K562 (cell line): Measurements from ENCODE around the gene TM4SF20. TPM values are rescaled to one million over a fixed set of nuclear protein-coding genes. Genes with fewer than 3 reads are reported as not detected.

Experiments
- CHCHD3 ChIP-seq: fragments of 250-450 bp; sonication (Bioruptor Pico); IDR thresholded peaks from 2 replicates; pipeline ENCODE4 v2.1.2; 2022; ENCODE audit warnings: mild to moderate bottlenecking
- CHD1 ChIP-seq: fragments of 200-600 bp; sonication (generic); IDR thresholded peaks from one replicate; pipeline ENCODE4 v1.6.1; 2012; ENCODE audit warnings: mild to moderate bottlenecking, moderate library complexity, low read length, inconsistent platforms
- CHD4 ChIP-seq: fragments of 200-600 bp; sonication (generic); IDR thresholded peaks from 3 replicates; pipeline ENCODE4 v1.6.1; 2012; ENCODE audit warnings: low read depth, mild to moderate bottlenecking, mixed read lengths, low read length, inconsistent platforms; ENCODE audit not compliant: insufficient read depth, insufficient replicate concordance, poor library complexity, severe bottlenecking
- ETV5 ChIP-seq: sonication (generic); formaldehyde crosslinking; IDR thresholded peaks from 2 replicates; pipeline ENCODE4 v1.4.0; 2020; ENCODE audit warnings: low read depth, mild to moderate bottlenecking, missing genetic modification reagents
- FOSL1 ChIP-seq: fragments of 200-800 bp; sonication (Bioruptor generic); conservative IDR thresholded peaks from 2 replicates; pipeline ENCODE4 v1.6.1; 2016; ENCODE audit warnings: missing genetic modification characterization, missing compliant biosample characterization
- HDAC3 ChIP-seq: fragments of 450-650 bp; IDR thresholded peaks from 2 replicates; pipeline ENCODE4 v1.6.1; 2018; ENCODE audit warnings: borderline replicate concordance, mild to moderate bottlenecking, moderate library complexity; ENCODE audit not compliant: partially characterized antibody
- HSF4 ChIP-seq: fragments of 250-450 bp; sonication (Bioruptor Pico); IDR thresholded peaks from 2 replicates; pipeline ENCODE4 v2.1.2; 2022; ENCODE audit warnings: mild to moderate bottlenecking, moderate library complexity, borderline replicate concordance
- KLF16 ChIP-seq: IDR thresholded peaks from 2 replicates; pipeline ENCODE4 v1.6.1; 2016; ENCODE audit warnings: antibody characterized with exemption
- MTF1 ChIP-seq: fragments of 250-450 bp; sonication (Bioruptor Pico); IDR thresholded peaks from 2 replicates; pipeline ENCODE4 v1.9.0; 2021; ENCODE audit warnings: moderate library complexity, mild to moderate bottlenecking, inconsistent platforms, borderline replicate concordance
- NR1H2 ChIP-seq: sonication (generic); formaldehyde crosslinking; IDR thresholded peaks from 2 replicates; pipeline ENCODE4 v1.4.0; 2020; ENCODE audit warnings: mild to moderate bottlenecking, missing genetic modification reagents
- PHTF2 ChIP-seq: fragments of 250-450 bp; sonication (Bioruptor Pico); IDR thresholded peaks from 2 replicates; pipeline ENCODE4 v1.5.0; 2021; ENCODE audit warnings: mild to moderate bottlenecking
- POLR2G ChIP-seq: fragments of 200-400 bp; formaldehyde crosslinking; IDR thresholded peaks from 2 replicates; pipeline ENCODE4 v1.6.1; 2017; ENCODE audit warnings: low read depth, mild to moderate bottlenecking, antibody characterized with exemption, low read length, moderate library complexity
- SMARCC2 ChIP-seq: fragments of 450-650 bp; IDR thresholded peaks from 2 replicates; pipeline ENCODE4 v1.6.1; 2017; ENCODE audit warnings: antibody characterized with exemption, moderate library complexity, mild to moderate bottlenecking, low read depth
- SP1 ChIP-seq: sonication (generic); formaldehyde crosslinking; IDR thresholded peaks from 2 replicates; pipeline ENCODE4 v1.8.1; 2022; ENCODE audit warnings: mild to moderate bottlenecking, missing genetic modification reagents
- TCF7 ChIP-seq: sonication (generic); IDR thresholded peaks from 2 replicates; pipeline ENCODE4 v1.6.1; 2016; ENCODE audit warnings: antibody characterized with exemption, borderline replicate concordance
- YBX1 ChIP-seq: fragments of 450-650 bp; IDR thresholded peaks from 2 replicates; pipeline ENCODE4 v1.7.1; 2016; ENCODE audit warnings: mild to moderate bottlenecking
- ZFX ChIP-seq: sonication (generic); formaldehyde crosslinking; IDR thresholded peaks from 2 replicates; pipeline ENCODE4 v1.8.0; 2022; ENCODE audit warnings: mild to moderate bottlenecking, missing genetic modification reagents, moderate library complexity
- ZNF121 ChIP-seq: sonication (generic); formaldehyde crosslinking; conservative IDR thresholded peaks from 2 replicates; pipeline ENCODE4 v1.8.0; 2022; ENCODE audit warnings: missing genetic modification reagents
- ZNF384 ChIP-seq: IDR thresholded peaks from 2 replicates; pipeline ENCODE4 v1.6.1; 2012; ENCODE audit warnings: low read depth, low read length, improper control_type of control experiment
- ZNF408 ChIP-seq: fragments of 250-450 bp; sonication (Bioruptor Pico); IDR thresholded peaks from 2 replicates; pipeline ENCODE4 v1.4.0; 2020; ENCODE audit warnings: low read depth, mild to moderate bottlenecking, moderate library complexity
- ZNF444 ChIP-seq: fragments of 250-450 bp; sonication (Bioruptor Pico); IDR thresholded peaks from 2 replicates; pipeline ENCODE4 v1.4.0; 2020; ENCODE audit warnings: mild to moderate bottlenecking, moderate library complexity
- ZNF644 ChIP-seq: fragments of 200-800 bp; sonication (Bioruptor generic); IDR thresholded peaks from 2 replicates; pipeline ENCODE4 v1.6.1; 2016; ENCODE audit warnings: low read depth, missing genetic modification characterization, missing compliant biosample characterization
- ZNF699 ChIP-seq: fragments of 250-450 bp; sonication (Bioruptor Pico); IDR thresholded peaks from 2 replicates; pipeline ENCODE4 v1.8.0; 2021; ENCODE audit warnings: mild to moderate bottlenecking, moderate library complexity; ENCODE audit not compliant: insufficient replicate concordance
- polyA plus RNA-seq, 8 experiments: library from polyadenylated mRNA; depleted of rRNA in 4 of 8; stranded (reverse) in 5 of 8; unstranded in 3 of 8; fragments of >200 nt; fragmentation: Nextera tagmentation in 2 of 8; fragmentation: Illumina TruSeq in 1 of 8; extraction: Ambion mirVana in 2 of 8; extraction: Trizol in 1 of 8; gene quantifications; 2 replicates each; pipeline versions ENCODE4 v1.2.1 to v1.2.3, GENCODE V29; 2011 to 2014; ENCODE audit warnings: inconsistent platforms in 1 of 8, missing spikeins in 1 of 8
- total RNA-seq, 7 experiments: library from RNA; depleted of rRNA in 6 of 7; stranded (reverse); fragments of >200 nt in 6 of 7; fragmentation: Illumina TruSeq in 2 of 7; extraction: Trizol in 2 of 7; gene quantifications; 2 replicates each; pipeline versions ENCODE4 v1.2.1 to v1.2.3, GENCODE V29; 2011 to 2021; ENCODE audit warnings: low replicate concordance in 1 of 7
- TF ChIP-seq, protein P1 (sequence below), 2 experiments: IDR thresholded peaks; 2 replicates each; pipeline ENCODE4 v1.6.1; 2012; ENCODE audit warnings: improper control_type of control experiment in 2 of 2, low read depth in 2 of 2, low read length in 2 of 2, borderline replicate concordance in 1 of 2
- TF ChIP-seq, protein P2 (sequence below): fragments of 450-650 bp; IDR thresholded peaks from 2 replicates; pipeline ENCODE4 v1.6.1; 2018; ENCODE audit warnings: mild to moderate bottlenecking, low read depth; ENCODE audit not compliant: partially characterized antibody

TM4SF20 gene
- total and polyA plus RNA-seq, 9 of the 15 experiments (the other 6 are each of a cell fraction or from before 2014, with no cell fraction given) = not detected

DNA sequence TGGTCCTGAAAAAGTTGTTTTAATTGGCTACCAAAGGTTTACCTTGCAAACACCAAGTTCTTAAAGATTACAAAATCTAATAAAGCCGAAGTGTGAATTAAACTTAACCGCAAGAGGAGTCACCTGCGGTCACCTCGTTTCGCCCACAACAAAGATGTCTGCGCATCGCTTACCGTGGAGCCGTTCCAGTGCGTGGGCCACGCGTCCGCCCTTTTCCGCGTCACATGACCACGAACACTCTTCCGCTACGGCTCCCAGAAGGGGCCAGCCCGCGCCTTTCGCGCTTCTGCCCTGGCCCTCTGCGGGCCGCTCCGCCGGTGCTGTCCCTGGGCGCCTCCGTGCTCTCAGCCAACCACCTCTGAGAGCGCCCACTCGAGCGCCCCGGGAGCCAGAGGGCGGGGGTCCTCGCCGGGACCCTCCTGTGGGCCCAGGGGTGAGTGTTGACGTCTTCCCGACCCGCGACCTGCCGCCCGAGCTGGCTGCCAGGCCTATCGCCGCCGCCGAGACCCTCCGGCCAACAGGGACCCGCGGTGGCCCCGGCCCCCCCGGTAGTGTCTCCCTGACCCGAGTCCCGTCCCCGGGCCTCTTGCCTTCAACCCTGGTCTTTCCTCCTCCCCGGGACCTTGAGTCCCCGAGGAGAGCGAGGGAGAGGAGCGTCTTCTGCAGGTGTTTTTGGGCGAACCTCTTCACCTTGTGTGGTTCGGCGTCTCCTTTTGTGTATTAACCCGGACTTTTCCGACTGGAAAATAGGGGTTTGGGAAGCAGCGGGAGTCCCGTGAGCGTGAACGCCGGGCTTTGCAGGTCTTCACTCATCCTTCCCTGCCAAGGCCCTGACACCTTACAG, 53.9 kb downstream of the TM4SF20 start, which contains the start of gene MFF (continued):
- TF ChIP-seq ZNF644 (tag) (no peak), KLF16 (peak; percentile 79), HDAC3 (no peak), HSF4 (CRISPR knock-in tag) (no peak), SP1 (CRISPR knock-in tag) (0 out of 2 replicates have a peak, but pooled peaks have one; percentile 48), ZFX (CRISPR knock-in tag) (peak; percentile 96), PHTF2 (no peak), ZNF444 (CRISPR knock-in tag) (no peak), CHD4 (no peak), ETV5 (CRISPR knock-in tag) (peak; percentile 95), CHCHD3 (CRISPR knock-in tag) (no peak), ZNF121 (CRISPR knock-in tag) (no peak; the same call in 1 of the 2 replicates), ZNF699 (CRISPR knock-in tag) (no peak), NR1H2 (CRISPR knock-in tag) (no peak), ZNF384 (0 out of 2 replicates have a peak, but pooled peaks have one; percentile 10), SMARCC2 (no peak), ZNF408 (no peak), MTF1 (CRISPR knock-in tag) (no peak), TCF7 (no peak), CHD1 (no peak), YBX1 (no peak), FOSL1 (tag) (no peak; the same call in 1 of the 2 replicates), POLR2G (peak; percentile 95)
- TF ChIP-seq, protein P1, sequence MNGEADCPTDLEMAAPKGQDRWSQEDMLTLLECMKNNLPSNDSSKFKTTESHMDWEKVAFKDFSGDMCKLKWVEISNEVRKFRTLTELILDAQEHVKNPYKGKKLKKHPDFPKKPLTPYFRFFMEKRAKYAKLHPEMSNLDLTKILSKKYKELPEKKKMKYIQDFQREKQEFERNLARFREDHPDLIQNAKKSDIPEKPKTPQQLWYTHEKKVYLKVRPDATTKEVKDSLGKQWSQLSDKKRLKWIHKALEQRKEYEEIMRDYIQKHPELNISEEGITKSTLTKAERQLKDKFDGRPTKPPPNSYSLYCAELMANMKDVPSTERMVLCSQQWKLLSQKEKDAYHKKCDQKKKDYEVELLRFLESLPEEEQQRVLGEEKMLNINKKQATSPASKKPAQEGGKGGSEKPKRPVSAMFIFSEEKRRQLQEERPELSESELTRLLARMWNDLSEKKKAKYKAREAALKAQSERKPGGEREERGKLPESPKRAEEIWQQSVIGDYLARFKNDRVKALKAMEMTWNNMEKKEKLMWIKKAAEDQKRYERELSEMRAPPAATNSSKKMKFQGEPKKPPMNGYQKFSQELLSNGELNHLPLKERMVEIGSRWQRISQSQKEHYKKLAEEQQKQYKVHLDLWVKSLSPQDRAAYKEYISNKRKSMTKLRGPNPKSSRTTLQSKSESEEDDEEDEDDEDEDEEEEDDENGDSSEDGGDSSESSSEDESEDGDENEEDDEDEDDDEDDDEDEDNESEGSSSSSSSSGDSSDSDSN (IDR thresholded peaks at IDR 0.05; ENCODE audit: borderline replicate concordance in 1 of 2, low read depth in 2 of 2, low read length in 2 of 2) = peak in 1 of 2 experiments; percentile 38; a peak in 1 of 4 replicates
- TF ChIP-seq, protein P2, sequence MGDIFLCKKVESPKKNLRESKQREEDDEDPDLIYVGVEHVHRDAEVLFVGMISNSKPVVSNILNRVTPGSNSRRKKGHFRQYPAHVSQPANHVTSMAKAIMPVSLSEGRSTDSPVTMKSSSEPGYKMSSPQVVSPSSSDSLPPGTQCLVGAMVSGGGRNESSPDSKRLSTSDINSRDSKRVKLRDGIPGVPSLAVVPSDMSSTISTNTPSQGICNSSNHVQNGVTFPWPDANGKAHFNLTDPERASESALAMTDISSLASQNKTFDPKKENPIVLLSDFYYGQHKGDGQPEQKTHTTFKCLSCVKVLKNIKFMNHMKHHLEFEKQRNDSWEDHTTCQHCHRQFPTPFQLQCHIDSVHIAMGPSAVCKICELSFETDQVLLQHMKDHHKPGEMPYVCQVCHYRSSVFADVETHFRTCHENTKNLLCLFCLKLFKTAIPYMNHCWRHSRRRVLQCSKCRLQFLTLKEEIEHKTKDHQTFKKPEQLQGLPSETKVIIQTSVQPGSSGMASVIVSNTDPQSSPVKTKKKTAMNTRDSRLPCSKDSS = no peak
